Prostate gland (tissue), 2 donors: Measurements from ENCODE around the gene RASD2. TPM values are rescaled to one million over a fixed set of nuclear protein-coding genes. Genes with fewer than 3 reads are reported as not detected.

Experiments
- DNase-seq: peaks from one replicate; pipeline ENCODE4 v3.0.0-alpha.2; 2019; ENCODE audit warnings: low spot score
- H3K27ac ChIP-seq, 2 donors: fragments of 200-600 bp; sonication (generic); 2 replicates each; pipeline ENCODE4 v1.5.1; 2017 to 2019
- H3K27me3 ChIP-seq: fragments of 200-600 bp; sonication (generic); replicated peaks from 2 replicates; pipeline ENCODE4 v1.5.1; 2019; ENCODE audit not compliant: insufficient read depth
- H3K36me3 ChIP-seq, 2 donors: fragments of 200-600 bp; sonication (generic); 1 replicate in 1 of 2; 2 replicates in 1 of 2; pipeline versions ENCODE4 v1.5.1 to v1.8.1; 2017 to 2019
- H3K4me1 ChIP-seq: fragments of 200-600 bp; sonication (generic); replicated peaks from 2 replicates; pipeline ENCODE4 v1.5.1; 2019
- H3K4me3 ChIP-seq, 2 donors: fragments of 200-600 bp; sonication (generic); 2 replicates each; pipeline ENCODE4 v1.5.1; 2017 to 2019
- H3K9me3 ChIP-seq: fragments of 200-600 bp; sonication (generic); 2 replicates; pipeline ENCODE4 v1.5.1; 2017
- POLR2A ChIP-seq: fragments of 450-650 bp; IDR thresholded peaks from one replicate; pipeline ENCODE4 v1.6.1; 2016; ENCODE audit warnings: antibody characterized with exemption, mild to moderate bottlenecking
- POLR2AphosphoS5 ChIP-seq: sonication (generic); formaldehyde crosslinking; IDR thresholded peaks from one replicate; pipeline ENCODE4 v1.6.1; 2017; ENCODE audit warnings: antibody characterized with exemption
- WGBS: methylation state at CpG from one replicate; pipeline ENCODE4 v1.1.5; 2018; 5-methylcytosine and 5-hydroxymethylcytosine counted together
- intact Hi-C: fragments of 100-400 bp; cut with DNase I; formaldehyde crosslinking; loops from one replicate; pipeline ENCODE4 v1.14.2; 2022
- total RNA-seq, 2 donors: library from RNA; depleted of rRNA; stranded (reverse); fragments of >200 nt; gene quantifications; one replicate each; pipeline ENCODE4 v1.1.0, GENCODE V29; 2016
- TF ChIP-seq, protein P1 (sequence below), 4 experiments: fragments of 200-600 bp in 2 of 4; fragments of 450-650 bp in 2 of 4; sonication (generic) in 2 of 4; IDR thresholded peaks; 1 replicate in 3 of 4; 2 replicates in 1 of 4; pipeline ENCODE4 v1.5.1; 2016 to 2019; ENCODE audit warnings: antibody characterized with exemption in 4 of 4, mild to moderate bottlenecking in 2 of 4, moderate library complexity in 2 of 4

Gene RASD2
- total RNA-seq, 2 donors from 2014 or later, result 6.2 to 8.0 TPM

DNA sequence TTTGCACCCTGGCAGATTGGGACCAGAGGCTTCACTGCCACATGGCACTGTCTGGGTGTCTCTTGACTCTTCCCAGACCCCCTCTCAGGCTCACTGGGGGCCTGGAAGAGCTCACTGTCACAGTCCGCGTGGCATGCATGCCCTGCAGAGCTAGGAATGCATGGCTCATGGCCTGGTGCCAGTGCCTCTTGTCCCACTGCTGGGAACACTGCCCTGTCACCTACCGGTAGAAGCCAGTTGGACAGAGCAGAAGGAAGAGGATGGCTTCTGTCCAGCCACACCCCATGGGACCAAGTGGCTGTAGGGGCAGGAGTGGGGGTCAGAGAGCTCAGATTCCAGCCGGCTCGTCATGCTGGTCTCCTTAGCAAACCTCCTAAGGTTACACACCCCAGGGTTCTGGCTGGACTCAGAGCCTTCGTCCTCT, 46.8 kb downstream of the RASD2 start:
- Histone ChIP-seq H3K36me3 (no peaks in the 10 kb centered on the region), H3K4me1 (peaks cover 7% of the 10 kb centered on the region), H3K4me3 (no peak overlapping the region), H3K27ac (no peak overlapping the region), H3K9me3 (no peaks in the 10 kb centered on the region), H3K27me3 (no peaks in the 10 kb centered on the region)
- intact Hi-C loops, result no loop called here
- WGBS, result 48% methylated on average over 6 of the region's 6 CpGs
- peak; percentile 74 for DNase-seq
- TF ChIP-seq POLR2A, result no peak
- peak; percentile 36 for TF ChIP-seq POLR2AphosphoS5
- TF ChIP-seq, protein P1, sequence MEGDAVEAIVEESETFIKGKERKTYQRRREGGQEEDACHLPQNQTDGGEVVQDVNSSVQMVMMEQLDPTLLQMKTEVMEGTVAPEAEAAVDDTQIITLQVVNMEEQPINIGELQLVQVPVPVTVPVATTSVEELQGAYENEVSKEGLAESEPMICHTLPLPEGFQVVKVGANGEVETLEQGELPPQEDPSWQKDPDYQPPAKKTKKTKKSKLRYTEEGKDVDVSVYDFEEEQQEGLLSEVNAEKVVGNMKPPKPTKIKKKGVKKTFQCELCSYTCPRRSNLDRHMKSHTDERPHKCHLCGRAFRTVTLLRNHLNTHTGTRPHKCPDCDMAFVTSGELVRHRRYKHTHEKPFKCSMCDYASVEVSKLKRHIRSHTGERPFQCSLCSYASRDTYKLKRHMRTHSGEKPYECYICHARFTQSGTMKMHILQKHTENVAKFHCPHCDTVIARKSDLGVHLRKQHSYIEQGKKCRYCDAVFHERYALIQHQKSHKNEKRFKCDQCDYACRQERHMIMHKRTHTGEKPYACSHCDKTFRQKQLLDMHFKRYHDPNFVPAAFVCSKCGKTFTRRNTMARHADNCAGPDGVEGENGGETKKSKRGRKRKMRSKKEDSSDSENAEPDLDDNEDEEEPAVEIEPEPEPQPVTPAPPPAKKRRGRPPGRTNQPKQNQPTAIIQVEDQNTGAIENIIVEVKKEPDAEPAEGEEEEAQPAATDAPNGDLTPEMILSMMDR (IDR thresholded peaks at IDR 0.05), result peak in 1 of 4 experiments; percentile 39

DNA sequence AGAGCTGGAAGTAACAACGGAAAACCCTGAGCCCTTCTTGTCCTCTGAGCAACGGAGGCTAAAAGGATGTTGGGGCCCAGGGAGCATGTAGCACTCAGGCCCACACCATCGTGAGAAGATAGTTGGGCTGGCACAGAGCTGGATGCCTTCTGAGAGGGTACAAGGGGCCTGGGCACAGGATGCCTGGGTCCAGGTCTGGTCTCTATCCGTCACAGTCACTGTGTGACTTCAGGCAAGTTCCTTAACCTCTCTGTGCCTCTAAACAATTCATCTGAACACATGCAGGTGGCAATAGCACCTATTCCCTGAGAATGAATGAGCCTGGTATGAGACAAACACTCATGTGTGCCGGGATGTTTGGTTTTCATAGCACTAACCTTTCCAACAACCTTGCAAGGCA, 47.3 kb downstream of the RASD2 start:
- no peak for DNase-seq
- no peak overlapping the region for H3K27ac ChIP-seq
- peaks cover 7% of the 10 kb centered on the region for H3K4me1 ChIP-seq
- H3K36me3 ChIP-seq, result no peaks in the 10 kb centered on the region
- 75% methylated on average over 5 of the region's 5 CpGs for WGBS
- H3K4me3 ChIP-seq, result no peak overlapping the region
- TF ChIP-seq, protein P1 (IDR thresholded peaks at IDR 0.05), result no peak
- TF ChIP-seq POLR2AphosphoS5 (no peak), POLR2A (no peak)
- no peaks in the 10 kb centered on the region for H3K9me3 ChIP-seq
- no peaks in the 10 kb centered on the region for H3K27me3 ChIP-seq
- intact Hi-C loops, result no loop called here

DNA sequence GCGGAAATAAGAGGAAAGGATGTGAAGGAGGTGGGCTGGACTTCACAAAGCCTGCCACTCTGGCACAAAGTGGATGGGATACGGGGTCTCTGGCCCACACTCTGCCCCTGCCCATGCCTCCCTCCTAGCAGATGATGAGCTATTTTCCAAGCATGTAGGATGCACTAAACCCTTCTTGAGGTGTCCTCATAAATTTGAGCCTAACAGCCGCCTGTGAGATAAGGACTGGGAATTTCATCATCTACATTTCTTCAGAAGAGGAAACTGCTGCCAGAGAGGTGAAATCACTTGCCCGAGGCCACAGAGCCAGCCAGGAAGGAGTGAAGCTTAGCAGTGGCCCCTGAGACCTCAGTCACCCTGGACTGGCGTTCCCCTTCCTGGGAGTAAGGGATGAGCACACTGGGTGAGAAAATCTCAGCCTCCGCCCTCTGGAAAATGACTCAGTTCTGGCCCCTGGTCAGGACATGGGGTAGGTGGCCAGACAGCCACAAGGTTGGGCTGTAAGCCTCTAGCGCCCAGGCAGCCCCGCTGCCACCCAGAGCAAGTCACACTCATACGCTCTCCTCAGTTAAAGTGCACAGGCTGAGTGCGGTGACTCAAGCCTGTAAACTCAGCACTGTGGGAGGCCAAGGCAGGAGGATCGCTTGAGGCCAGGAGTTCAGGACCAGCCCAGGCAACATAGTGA, 48.6 kb downstream of the RASD2 start:
- intact Hi-C loops, result no loop called here
- Histone ChIP-seq H3K4me1 (peaks cover 7% of the 10 kb centered on the region), H3K9me3 (no peaks in the 10 kb centered on the region), H3K4me3 (no peak overlapping the region), H3K36me3 (no peaks in the 10 kb centered on the region), H3K27me3 (no peaks in the 10 kb centered on the region), H3K27ac (no peak overlapping the region)
- no peak for TF ChIP-seq POLR2AphosphoS5
- TF ChIP-seq, protein P1 (IDR thresholded peaks at IDR 0.05), result no peak
- 73% methylated on average over 11 of the region's 11 CpGs for WGBS
- DNase-seq, result no peak

DNA sequence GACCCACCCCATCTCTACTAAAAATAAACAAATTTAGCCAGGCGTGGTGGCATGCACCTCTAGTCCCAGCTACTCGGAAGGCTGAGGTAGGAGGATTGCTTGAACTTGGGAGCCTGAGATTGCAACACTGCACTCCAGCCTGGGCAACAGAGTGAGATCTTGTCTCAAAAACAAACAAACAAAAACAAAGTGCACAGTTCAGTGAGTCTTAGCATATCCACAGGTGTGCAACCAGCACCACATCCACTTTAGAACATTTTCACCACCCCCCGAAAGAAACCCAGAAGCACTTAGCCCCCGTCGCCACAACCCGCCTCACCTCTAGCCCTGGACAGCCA, 49.1 kb downstream of the RASD2 start:
- WGBS, result 75% methylated on average over 6 of the region's 6 CpGs
- intact Hi-C loops, result no loop called here
- Histone ChIP-seq H3K4me1 (peaks cover 7% of the 10 kb centered on the region), H3K4me3 (no peak overlapping the region), H3K27ac (no peak overlapping the region), H3K9me3 (no peaks in the 10 kb centered on the region), H3K36me3 (no peaks in the 10 kb centered on the region), H3K27me3 (no peaks in the 10 kb centered on the region)
- DNase-seq, result no peak
- TF ChIP-seq, protein P1 (IDR thresholded peaks at IDR 0.05), result no peak
- TF ChIP-seq POLR2AphosphoS5 (no peak), POLR2A (no peak)

DNA sequence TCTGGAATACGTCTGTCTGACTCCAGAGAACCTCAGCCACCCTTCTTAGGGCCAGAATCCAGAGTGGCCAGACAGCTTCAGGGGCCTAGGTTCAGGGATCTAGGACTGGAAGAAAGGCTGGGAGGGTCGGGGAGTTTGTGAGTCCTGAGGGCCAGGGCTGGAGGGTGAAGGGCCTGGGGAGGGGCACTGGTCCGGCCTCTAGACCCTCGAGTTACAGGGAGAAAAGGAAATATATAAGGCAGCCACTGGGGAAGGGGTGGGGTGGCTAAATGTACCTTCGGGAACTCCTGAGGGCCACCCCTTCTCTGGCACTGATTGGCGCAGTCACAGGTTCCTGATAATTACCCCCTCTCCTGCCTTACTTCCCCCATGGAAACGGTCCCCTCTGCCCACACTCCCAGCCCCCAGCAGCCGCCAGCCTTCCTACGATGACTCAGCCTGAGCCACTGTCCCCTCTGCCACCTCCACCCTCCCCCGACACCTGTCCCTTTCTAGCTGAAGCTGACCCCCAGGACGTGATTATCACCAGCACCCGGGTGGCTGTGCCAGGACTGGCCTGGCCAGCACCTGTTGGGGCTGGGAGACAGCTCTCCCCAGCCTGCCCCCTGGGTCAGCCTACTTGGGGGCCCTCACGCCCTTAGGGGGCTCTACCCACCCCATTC, 50.1 kb downstream of the RASD2 start:
- Histone ChIP-seq H3K4me3 (no peak overlapping the region), H3K4me1 (peaks cover 7% of the 10 kb centered on the region), H3K36me3 (no peaks in the 10 kb centered on the region), H3K27ac (no peak overlapping the region), H3K9me3 (no peaks in the 10 kb centered on the region), H3K27me3 (no peaks in the 10 kb centered on the region)
- DNase-seq, result no peak
- 75% methylated on average over 13 of the region's 13 CpGs for WGBS
- TF ChIP-seq, protein P1 (IDR thresholded peaks at IDR 0.05), result no peak
- TF ChIP-seq POLR2A (no peak), POLR2AphosphoS5 (no peak)
- intact Hi-C loops, result no loop called here
